SK-N-SH (cell line): ENCODE results near the gene AGAP1.

Experiments
- POLR2AphosphoS5 ChIP-seq: IDR thresholded peaks from 2 replicates; pipeline ENCODE4 v1.6.1; 2012; ENCODE audit warnings: low read depth, low read length
- RFX5 ChIP-seq: IDR thresholded peaks from 2 replicates; pipeline ENCODE4 v1.6.1; 2012; ENCODE audit warnings: mild to moderate bottlenecking, improper control_type of control experiment, low read length
- TF ChIP-seq, protein P1 (sequence below): fragments of 200-600 bp; sonication (generic); IDR thresholded peaks from 2 replicates; pipeline ENCODE4 v1.6.1; 2017; ENCODE audit warnings: antibody characterized with exemption, mild to moderate bottlenecking, moderate library complexity

DNA sequence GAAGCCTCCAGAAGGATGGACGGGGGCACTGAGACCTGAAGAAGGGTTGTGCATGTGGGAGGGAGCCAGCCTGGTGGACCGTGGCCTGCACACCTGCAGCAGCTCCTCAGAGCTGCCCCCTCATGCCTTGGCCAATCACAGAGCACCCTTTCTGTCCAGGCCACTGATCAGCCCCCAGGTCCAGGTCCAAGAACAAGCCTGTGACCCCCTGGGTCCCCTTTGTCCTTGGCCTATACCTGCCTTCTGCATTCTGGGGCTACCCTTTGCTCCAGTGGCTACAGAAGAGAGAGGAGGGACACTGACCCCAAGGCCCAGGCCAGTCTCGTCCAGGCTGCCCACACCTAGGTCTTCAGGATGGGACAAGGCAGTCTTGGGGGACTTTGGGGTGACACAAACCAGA lies 62.2 kb downstream of the AGAP1 start:
- TF ChIP-seq, protein P1, sequence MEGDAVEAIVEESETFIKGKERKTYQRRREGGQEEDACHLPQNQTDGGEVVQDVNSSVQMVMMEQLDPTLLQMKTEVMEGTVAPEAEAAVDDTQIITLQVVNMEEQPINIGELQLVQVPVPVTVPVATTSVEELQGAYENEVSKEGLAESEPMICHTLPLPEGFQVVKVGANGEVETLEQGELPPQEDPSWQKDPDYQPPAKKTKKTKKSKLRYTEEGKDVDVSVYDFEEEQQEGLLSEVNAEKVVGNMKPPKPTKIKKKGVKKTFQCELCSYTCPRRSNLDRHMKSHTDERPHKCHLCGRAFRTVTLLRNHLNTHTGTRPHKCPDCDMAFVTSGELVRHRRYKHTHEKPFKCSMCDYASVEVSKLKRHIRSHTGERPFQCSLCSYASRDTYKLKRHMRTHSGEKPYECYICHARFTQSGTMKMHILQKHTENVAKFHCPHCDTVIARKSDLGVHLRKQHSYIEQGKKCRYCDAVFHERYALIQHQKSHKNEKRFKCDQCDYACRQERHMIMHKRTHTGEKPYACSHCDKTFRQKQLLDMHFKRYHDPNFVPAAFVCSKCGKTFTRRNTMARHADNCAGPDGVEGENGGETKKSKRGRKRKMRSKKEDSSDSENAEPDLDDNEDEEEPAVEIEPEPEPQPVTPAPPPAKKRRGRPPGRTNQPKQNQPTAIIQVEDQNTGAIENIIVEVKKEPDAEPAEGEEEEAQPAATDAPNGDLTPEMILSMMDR, result no peak
- TF ChIP-seq RFX5, result no peak
- TF ChIP-seq POLR2AphosphoS5, result no peak
